B cell (primary cell): ENCODE results near the gene SLC25A18.

Source experiments
- CTCF ChIP-seq: fragments of 200-600 bp; IDR thresholded peaks from one replicate; pipeline ENCODE4 v1.8.0; 2022; ENCODE audit warnings: antibody characterized with exemption, mild to moderate bottlenecking
- EZH2 ChIP-seq: IDR thresholded peaks from 2 replicates; pipeline ENCODE4 v1.6.1; 2012; ENCODE audit warnings: borderline replicate concordance, low read depth, mild to moderate bottlenecking, moderate library complexity, low read length; ENCODE audit not compliant: insufficient read depth, poor library complexity, severe bottlenecking

- TF ChIP-seq EZH2 (no peak), CTCF (no peak)
Observed at GRCh38 chr22:17536269-17536668, 27.0 kb upstream of the SLC25A18 start.
